Effector memory CD4-positive, alpha-beta T cell (primary cell): ENCODE measurements around the gene TENM4.

Experiments used
- DNase-seq, 3 donors: peaks; one replicate each; pipeline ENCODE4 v3.0.0-alpha.2; 2020
- H3K27ac ChIP-seq: 2 replicates; pipeline ENCODE4 v1.7.0; 2013; ENCODE audit warnings: mild to moderate bottlenecking, low read length, moderate library complexity; ENCODE audit not compliant: insufficient read depth, poor library complexity, severe bottlenecking
- H3K27me3 ChIP-seq: replicated peaks from 2 replicates; pipeline ENCODE4 v1.7.0; 2013; ENCODE audit warnings: mild to moderate bottlenecking, low read length; ENCODE audit not compliant: insufficient read depth, control insufficient read depth, poor library complexity, severe bottlenecking
- H3K36me3 ChIP-seq: 2 replicates; pipeline ENCODE4 v1.7.0; 2013; ENCODE audit warnings: mild to moderate bottlenecking, low read length, moderate library complexity; ENCODE audit not compliant: control insufficient read depth, insufficient read depth
- H3K4me1 ChIP-seq: 2 replicates; pipeline ENCODE4 v1.7.0; 2013; ENCODE audit warnings: low read length, mild to moderate bottlenecking; ENCODE audit not compliant: control insufficient read depth, insufficient read depth, poor library complexity, severe bottlenecking
- H3K4me3 ChIP-seq: 2 replicates; pipeline ENCODE4 v1.7.0; 2013; ENCODE audit warnings: low read length, low read depth, mild to moderate bottlenecking; ENCODE audit not compliant: insufficient read depth, poor library complexity, severe bottlenecking
- H3K9me3 ChIP-seq: 2 replicates; pipeline ENCODE4 v1.7.0; 2013; ENCODE audit warnings: mild to moderate bottlenecking, low read length, moderate library complexity; ENCODE audit not compliant: control insufficient read depth

Gene TENM4

DNA sequence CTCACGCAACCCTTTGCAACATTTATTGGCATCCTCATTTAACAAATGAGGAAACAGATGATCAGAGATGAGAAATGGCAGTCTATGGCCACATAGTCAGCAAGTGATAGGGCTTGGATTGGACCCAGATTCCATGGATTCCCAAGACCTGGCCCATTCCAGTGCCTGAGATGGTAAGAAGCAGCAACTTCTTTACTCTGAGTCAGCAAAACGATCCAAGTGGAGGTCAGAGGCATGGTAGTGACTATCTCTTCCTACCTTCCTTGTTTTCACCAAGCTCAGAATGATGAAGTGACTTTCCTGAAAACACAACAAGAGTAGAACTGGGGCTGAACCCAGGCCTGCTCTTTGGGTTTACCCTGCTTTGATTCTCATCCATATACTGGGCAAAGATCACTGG is 293.1 kb downstream of the TENM4 start:
- Histone ChIP-seq H3K4me3 (no peak overlapping the region), H3K27me3 (no peaks in the 10 kb centered on the region), H3K9me3 (no peaks in the 10 kb centered on the region), H3K36me3 (no peaks in the 10 kb centered on the region), H3K4me1 (no peaks in the 10 kb centered on the region), H3K27ac (no peak overlapping the region)
- DNase-seq: no peak

DNA sequence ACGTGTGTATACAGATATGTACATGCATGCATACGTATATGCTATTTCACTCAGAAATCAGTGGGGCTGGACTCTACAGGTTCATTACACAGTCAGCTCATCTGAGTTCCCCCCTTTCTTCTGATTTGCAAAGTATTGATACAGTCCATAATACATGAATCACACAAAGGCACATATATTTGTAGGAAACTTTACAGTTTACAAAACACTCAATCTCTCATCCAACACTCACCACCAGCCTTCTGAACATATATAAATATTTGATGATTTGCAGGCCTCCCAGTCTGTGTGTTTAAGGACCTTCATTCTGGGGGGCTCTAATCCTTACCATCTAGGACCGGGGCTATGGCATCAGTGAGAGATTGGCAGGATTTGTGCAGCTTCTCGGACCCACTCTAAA is 293.8 kb downstream of the TENM4 start:
- H3K27ac ChIP-seq: no peak overlapping the region
- no peaks in the 10 kb centered on the region for H3K27me3 ChIP-seq
- no peak overlapping the region for H3K4me3 ChIP-seq
- H3K4me1 ChIP-seq: no peaks in the 10 kb centered on the region
- no peaks in the 10 kb centered on the region for H3K9me3 ChIP-seq
- H3K36me3 ChIP-seq: no peaks in the 10 kb centered on the region
- no peak for DNase-seq

DNA sequence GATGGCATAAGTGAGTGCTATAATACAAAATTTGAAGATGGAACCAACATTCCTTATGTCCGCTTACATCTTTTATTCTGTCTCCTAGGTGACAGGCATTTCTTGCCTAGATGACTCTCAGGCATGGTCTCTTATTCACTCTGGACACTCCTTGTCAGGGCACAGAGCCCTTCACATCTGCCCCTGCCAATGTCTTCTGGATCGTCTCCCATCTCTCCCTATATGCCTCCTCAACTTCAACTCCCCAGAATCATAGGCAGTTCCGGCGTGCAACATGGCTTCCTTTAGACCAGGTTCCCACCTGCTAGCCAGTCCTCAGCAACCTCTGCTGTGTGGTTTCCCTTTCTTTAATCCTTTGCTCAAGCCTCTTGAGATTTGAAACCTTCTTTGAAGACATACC is 300.9 kb downstream of the TENM4 start:
- Histone ChIP-seq H3K27ac (no peak overlapping the region), H3K9me3 (no peaks in the 10 kb centered on the region), H3K36me3 (no peaks in the 10 kb centered on the region), H3K4me3 (no peak overlapping the region), H3K4me1 (no peaks in the 10 kb centered on the region), H3K27me3 (no peaks in the 10 kb centered on the region)
- DNase-seq: no peak

DNA sequence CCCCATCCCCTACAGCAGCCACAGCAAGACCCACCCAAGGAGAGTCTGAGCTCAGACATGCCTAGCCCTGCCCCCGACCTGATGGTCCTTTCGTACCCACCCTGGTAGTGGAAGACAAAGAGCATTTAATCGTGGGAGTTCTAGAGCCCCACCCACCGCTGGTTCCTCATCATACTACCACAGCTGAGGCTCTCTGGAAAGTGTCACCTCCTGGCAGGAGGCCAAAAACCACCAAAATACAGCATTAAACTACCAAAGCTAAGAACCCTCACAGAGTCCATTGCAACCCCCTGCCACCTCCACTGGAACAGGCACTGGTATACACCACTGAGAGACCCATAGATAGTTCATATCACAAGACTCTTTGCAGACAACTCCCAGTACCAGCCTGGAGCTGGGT is 311.1 kb downstream of the TENM4 start:
- Histone ChIP-seq H3K27ac (no peak overlapping the region), H3K4me3 (no peak overlapping the region), H3K9me3 (no peaks in the 10 kb centered on the region), H3K27me3 (peaks cover 3% of the 10 kb centered on the region), H3K36me3 (no peaks in the 10 kb centered on the region), H3K4me1 (no peaks in the 10 kb centered on the region)
- no peak for DNase-seq

DNA sequence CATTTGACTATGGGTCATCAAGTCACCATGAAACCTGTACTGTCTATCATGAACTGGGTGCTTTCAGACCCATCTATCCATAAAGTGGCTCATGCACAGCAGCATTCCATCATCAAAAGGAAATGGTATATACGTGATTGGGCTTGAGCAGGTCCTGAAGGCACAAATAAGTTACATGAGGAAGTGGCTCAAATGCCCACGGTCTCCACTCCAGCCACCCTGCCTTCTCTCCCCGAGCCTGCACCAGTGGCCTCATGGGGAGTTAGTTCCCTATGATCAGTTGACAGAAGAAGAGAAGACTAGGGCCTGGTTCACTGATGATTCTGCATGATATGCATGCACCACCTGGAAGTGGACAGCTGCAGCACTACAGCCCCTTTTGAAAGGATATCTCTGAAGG is 312.5 kb downstream of the TENM4 start:
- H3K4me3 ChIP-seq: no peak overlapping the region
- H3K4me1 ChIP-seq: no peaks in the 10 kb centered on the region
- DNase-seq: no peak
- H3K27ac ChIP-seq: no peak overlapping the region
- H3K9me3 ChIP-seq: no peaks in the 10 kb centered on the region
- H3K36me3 ChIP-seq: no peaks in the 10 kb centered on the region
- peaks cover 3% of the 10 kb centered on the region for H3K27me3 ChIP-seq

DNA sequence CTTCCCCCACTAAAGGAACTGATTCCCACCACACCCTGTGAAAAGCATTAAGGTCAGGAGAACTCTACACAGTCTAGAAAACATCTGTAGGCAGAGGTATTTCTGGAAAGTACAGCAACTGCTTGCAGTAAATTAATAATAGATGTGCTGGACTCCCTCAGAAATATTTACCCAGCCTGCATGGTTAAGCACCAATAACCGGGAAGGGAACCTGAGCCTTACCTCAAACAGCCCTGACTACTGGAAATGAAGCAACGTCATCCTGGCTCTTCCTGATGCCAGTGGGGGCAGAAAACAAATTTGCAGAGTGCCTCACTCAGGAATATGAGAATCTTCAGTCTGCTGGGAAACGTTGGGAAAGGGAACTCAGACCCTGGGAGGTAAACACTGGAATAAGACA is 318.1 kb downstream of the TENM4 start:
- Histone ChIP-seq H3K9me3 (no peaks in the 10 kb centered on the region), H3K27me3 (no peaks in the 10 kb centered on the region), H3K36me3 (no peaks in the 10 kb centered on the region), H3K4me1 (no peaks in the 10 kb centered on the region), H3K27ac (no peak overlapping the region), H3K4me3 (no peak overlapping the region)
- no peak for DNase-seq

DNA sequence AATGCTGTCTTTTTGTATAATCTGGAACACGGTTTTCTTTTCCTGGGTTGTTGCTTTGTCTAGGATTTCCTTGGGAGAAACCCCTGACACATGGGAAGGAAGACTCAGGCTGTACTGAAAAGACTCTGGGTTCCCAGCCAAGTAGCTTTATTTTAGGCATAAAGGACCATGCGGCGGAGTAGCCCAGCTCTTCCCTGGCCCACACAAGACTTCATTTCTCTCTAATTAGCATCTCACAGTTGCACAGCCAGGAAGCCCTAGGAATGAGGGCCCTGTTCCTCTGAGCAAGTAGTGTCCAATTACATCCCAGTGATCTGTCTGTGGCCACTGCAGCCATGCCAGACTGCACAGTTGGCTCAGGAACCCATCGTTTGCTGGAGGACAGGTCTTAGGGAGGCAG is 319.5 kb downstream of the TENM4 start:
- H3K36me3 ChIP-seq: no peaks in the 10 kb centered on the region
- H3K4me3 ChIP-seq: no peak overlapping the region
- no peaks in the 10 kb centered on the region for H3K4me1 ChIP-seq
- H3K27me3 ChIP-seq: no peaks in the 10 kb centered on the region
- H3K9me3 ChIP-seq: no peaks in the 10 kb centered on the region
- DNase-seq: no peak
- no peak overlapping the region for H3K27ac ChIP-seq

DNA sequence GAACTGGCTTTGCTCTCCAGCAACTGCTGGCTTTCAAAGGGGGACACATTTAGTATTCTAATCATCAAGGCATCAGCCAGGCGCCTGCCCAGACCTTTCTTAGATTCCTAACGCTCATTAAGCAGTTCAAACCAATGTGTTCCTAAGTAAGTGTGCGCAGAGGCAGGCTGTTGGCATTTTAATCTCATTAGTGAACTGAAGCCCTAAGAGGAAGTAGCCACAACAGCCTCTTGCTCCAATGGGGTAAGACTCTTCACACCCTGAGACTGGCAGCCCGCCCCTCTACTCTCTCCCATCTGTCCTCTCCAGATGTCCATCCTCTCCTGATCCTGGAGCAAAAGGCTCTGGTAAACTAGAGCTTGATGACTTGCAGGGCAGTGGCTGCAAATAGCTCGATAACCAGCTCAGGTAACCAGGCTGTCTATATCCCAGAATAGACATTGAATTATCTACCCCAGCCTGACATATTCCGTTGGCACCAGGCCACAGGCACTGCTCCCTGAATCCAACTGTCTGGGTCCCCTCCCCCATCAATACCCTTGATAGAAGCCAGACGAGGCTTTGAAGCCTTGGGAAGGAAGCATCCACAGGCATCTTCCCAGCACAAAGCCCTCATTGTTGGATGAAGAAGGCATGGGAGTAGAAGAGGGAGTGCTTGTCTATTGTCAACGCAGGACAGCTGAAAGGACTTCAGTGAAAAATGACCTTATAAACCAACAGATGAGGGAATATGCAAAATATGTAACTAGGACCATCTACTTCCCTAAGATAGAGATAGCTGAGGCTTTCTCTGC is 321.1 kb downstream of the TENM4 start:
- Histone ChIP-seq H3K36me3 (no peaks in the 10 kb centered on the region), H3K27me3 (no peaks in the 10 kb centered on the region), H3K4me1 (no peaks in the 10 kb centered on the region), H3K4me3 (no peak overlapping the region), H3K9me3 (no peaks in the 10 kb centered on the region), H3K27ac (no peak overlapping the region)
- no peak for DNase-seq

DNA sequence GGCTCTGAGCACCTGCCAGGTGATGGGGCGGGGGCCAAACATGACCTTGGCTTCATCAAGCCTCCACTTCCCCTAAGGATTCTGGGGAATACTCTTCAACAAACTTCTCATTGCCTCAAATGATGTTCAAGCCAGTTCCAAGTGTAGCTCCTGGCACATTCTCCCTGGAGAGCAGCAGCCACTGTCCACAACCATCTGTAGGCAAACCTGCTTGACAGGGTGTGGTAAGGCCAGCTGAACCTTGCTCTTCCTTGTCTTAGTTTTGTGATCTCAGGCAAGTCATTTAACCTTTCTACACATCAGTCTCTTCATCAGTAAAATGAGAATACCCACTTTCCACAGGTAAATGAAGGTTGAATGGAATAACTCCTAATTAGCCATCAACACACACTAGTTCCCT is 323.3 kb downstream of the TENM4 start:
- Histone ChIP-seq H3K36me3 (no peaks in the 10 kb centered on the region), H3K4me3 (no peak overlapping the region), H3K4me1 (no peaks in the 10 kb centered on the region), H3K9me3 (no peaks in the 10 kb centered on the region), H3K27me3 (no peaks in the 10 kb centered on the region), H3K27ac (no peak overlapping the region)
- DNase-seq: no peak

DNA sequence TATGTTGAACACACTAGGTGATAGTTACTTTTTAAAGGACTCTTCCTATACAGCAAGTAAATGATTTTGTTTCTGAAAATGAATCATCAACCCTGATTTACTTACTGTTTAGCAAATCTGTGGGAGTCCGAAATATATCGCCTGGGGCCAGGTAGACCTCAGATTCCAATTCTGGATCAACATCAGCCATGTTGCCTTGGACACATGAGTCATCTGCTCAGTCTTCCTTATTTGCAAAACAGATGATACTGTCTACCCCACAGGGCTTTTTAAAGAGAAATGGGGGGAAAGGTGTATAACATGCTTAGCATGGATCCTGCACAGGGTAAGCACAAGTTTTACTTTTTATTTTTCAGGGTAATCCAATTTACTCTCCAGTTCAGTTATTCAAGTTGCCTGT is 324.2 kb downstream of the TENM4 start:
- no peaks in the 10 kb centered on the region for H3K4me1 ChIP-seq
- DNase-seq: no peak

More for the DNA sequence above, 324.2 kb downstream of the TENM4 start:
- Histone ChIP-seq H3K36me3 (no peaks in the 10 kb centered on the region), H3K9me3 (no peaks in the 10 kb centered on the region), H3K27ac (no peak overlapping the region), H3K4me3 (no peak overlapping the region), H3K27me3 (no peaks in the 10 kb centered on the region)
